Neuron (in vitro differentiated cells): Measurements from ENCODE around the gene CTR9.

Experiments
- H2AFZ ChIP-seq: one replicate; pipeline ENCODE4 v1.6.1; 2013; ENCODE audit warnings: low read depth, mild to moderate bottlenecking, inconsistent platforms, low read length, moderate library complexity
- H3K27me3 ChIP-seq: one replicate; pipeline ENCODE4 v1.6.1; 2013; ENCODE audit warnings: low read length; ENCODE audit not compliant: insufficient read depth
- H3K36me3 ChIP-seq: one replicate; pipeline ENCODE4 v1.6.1; 2013; ENCODE audit warnings: low read length; ENCODE audit not compliant: insufficient read depth
- H3K4me1 ChIP-seq: one replicate; pipeline ENCODE4 v1.6.1; 2013; ENCODE audit warnings: low read length; ENCODE audit not compliant: insufficient read depth
- H3K4me3 ChIP-seq: 2 replicates; pipeline ENCODE4 v1.5.1; 2013; ENCODE audit warnings: mild to moderate bottlenecking, low read length, moderate library complexity
- H3K9me3 ChIP-seq: one replicate; pipeline ENCODE4 v1.6.1; 2013; ENCODE audit warnings: low read length

CTR9 gene

DNA sequence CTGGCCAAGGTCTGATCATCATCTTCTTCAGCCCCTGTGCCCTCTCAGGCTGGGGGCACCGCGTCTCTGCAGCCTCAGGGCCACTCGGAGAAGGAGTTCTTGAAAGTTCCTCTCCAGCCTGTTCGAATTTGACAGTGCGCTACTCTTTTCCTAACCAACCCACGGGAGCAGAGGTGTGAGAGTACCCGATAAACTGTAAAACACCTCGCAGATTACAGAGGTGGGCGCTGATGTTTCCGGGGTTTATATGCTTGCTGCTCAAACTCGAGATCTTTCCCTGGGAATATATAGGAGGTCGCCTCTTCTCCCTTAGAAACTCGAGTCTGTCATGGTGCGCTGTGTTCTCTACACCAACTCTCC lies 515 bp downstream of the CTR9 start:
- Histone ChIP-seq H2AFZ (peak overlapping the region; percentile 77), H3K27me3 (no peaks in the 10 kb centered on the region), H3K4me1 (peaks cover 5% of the 10 kb centered on the region), H3K36me3 (peaks cover 23% of the 10 kb centered on the region), H3K9me3 (no peaks in the 10 kb centered on the region), H3K4me3 (peak overlapping the region; percentile 94)

DNA sequence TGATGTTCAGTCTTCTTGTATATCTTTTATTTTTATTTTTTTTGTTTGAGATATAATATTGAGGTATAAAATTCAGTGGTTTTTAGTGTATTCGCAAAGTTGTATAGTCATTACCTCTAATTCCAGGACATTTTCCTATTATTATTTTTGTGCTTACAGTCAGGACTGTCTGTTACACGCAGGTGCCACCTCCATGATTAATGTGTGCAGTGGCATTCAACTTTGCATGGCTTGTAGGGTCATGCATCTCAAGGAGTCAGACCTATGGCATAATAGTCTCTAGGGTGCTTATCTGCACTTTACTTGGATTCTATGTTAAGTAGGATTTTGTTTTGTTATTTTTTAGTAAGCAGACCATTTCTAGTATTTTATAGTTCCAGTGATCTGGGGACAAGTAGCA lies 1.0 kb downstream of the CTR9 start:
- Histone ChIP-seq H3K27me3 (no peaks in the 10 kb centered on the region), H3K4me3 (peak overlapping the region; percentile 94), H3K36me3 (peaks cover 28% of the 10 kb centered on the region), H2AFZ (no peak overlapping the region), H3K9me3 (no peaks in the 10 kb centered on the region), H3K4me1 (peaks cover 5% of the 10 kb centered on the region)

- H3K27me3 ChIP-seq: no peaks in the 10 kb centered on the region
- no peak overlapping the region for H2AFZ ChIP-seq
- peaks cover 5% of the 10 kb centered on the region for H3K4me1 ChIP-seq
- peak overlapping the region; percentile 94 for H3K4me3 ChIP-seq
- no peaks in the 10 kb centered on the region for H3K9me3 ChIP-seq
- peaks cover 32% of the 10 kb centered on the region for H3K36me3 ChIP-seq
Observed at GRCh38 chr11:10752486-10752885, 1.4 kb downstream of the CTR9 start.

GRCh38 chr11:10758957-10759356 lies 7.9 kb downstream of the CTR9 start:
- Histone ChIP-seq H3K27me3 (no peaks in the 10 kb centered on the region), H3K4me3 (no peak overlapping the region), H3K4me1 (no peaks in the 10 kb centered on the region), H3K36me3 (peaks cover 86% of the 10 kb centered on the region), H3K9me3 (no peaks in the 10 kb centered on the region), H2AFZ (no peak overlapping the region)

DNA sequence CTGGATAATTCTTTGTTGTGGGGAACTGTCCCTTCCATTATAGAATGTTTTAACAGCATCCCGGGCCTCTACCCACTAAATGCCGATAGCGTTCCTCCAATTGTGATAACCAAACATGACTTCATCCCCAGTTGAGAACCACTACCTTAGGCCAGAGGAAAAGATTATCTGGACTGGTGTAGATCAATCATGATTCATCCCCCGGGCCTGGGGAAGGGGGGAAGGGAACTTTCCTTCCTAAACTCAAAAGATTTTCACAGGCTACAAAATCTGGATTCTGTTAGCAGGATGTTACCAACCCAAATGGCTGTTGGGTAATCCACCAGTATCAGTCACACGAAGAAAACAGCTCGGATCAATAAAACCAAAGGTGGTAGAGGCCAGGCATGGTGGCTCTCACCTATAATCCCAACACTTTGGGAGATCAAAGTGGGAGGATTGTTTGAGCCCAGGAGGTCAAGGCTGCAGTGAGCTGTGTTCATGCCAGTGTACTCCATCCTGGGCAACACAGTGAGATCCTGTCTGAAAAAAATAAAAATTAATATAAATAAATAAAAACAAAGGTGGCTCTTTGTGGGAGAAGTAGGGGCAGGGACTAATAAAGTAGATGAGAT lies 10.1 kb downstream of the CTR9 start:
- H3K4me1 ChIP-seq: no peaks in the 10 kb centered on the region
- H3K9me3 ChIP-seq: no peaks in the 10 kb centered on the region
- H3K27me3 ChIP-seq: no peaks in the 10 kb centered on the region
- H2AFZ ChIP-seq: no peak overlapping the region
- no peak overlapping the region for H3K4me3 ChIP-seq
- H3K36me3 ChIP-seq: peaks cover 87% of the 10 kb centered on the region

- Histone ChIP-seq H3K36me3 (peaks cover 91% of the 10 kb centered on the region), H3K4me1 (no peaks in the 10 kb centered on the region)
Observed at GRCh38 chr11:10762185-10762584, 11.1 kb downstream of the CTR9 start.

DNA sequence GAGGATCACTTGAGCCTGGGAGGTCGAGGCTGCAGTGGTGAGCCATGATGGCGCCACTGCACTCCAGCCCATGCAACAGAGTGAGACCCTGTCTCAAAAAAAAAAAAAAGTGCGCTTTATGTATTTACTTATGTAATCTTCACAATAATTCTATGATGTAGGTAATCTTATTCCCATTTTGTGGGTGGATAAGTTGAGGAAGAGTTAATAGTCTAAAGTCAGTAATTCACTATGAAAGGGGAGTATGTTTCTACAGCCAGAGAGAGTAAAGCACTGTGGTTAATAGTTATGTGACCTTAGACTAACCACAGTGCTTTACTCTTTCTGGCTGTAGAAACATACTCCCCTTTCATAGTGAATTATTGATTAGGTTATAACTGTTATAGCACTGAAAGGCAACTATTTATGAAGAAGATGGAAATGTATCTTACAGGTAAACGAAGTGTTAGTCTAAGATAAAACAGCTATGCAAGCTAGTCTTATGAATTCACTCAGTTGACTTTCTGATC lies 11.9 kb downstream of the CTR9 start:
- no peaks in the 10 kb centered on the region for H3K4me1 ChIP-seq
- H3K4me3 ChIP-seq: no peak overlapping the region
- no peaks in the 10 kb centered on the region for H3K9me3 ChIP-seq
- no peak overlapping the region for H2AFZ ChIP-seq
- peaks cover 91% of the 10 kb centered on the region for H3K36me3 ChIP-seq
- H3K27me3 ChIP-seq: no peaks in the 10 kb centered on the region

More at GRCh38 chr11:10762185-10762584, 11.1 kb downstream of the CTR9 start:
- no peak overlapping the region for H2AFZ ChIP-seq
- no peaks in the 10 kb centered on the region for H3K9me3 ChIP-seq
- no peaks in the 10 kb centered on the region for H3K27me3 ChIP-seq
- no peak overlapping the region for H3K4me3 ChIP-seq

- Histone ChIP-seq H3K4me3 (no peak overlapping the region), H3K4me1 (no peaks in the 10 kb centered on the region)
Observed at GRCh38 chr11:10763766-10764165, 12.7 kb downstream of the CTR9 start.

DNA sequence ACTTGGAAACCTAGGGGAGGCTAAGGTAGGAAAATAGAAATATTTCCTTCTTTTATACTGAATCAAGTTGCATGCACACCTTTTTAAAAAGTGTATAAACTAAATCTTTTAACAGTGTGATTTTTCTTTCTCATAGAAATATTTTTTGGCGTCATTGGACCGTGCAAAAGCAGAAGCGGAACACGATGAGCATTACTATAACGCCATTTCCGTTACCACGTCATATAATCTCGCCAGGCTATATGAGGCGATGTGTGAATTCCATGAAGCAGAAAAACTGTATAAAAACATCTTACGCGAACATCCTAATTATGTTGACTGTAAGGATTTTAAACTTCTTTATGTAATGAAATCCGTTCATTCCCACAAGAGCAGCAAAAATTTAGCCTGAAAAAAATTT lies 13.4 kb downstream of the CTR9 start:
- Histone ChIP-seq H3K4me1 (no peaks in the 10 kb centered on the region), H3K4me3 (no peak overlapping the region), H3K9me3 (no peaks in the 10 kb centered on the region), H3K27me3 (no peaks in the 10 kb centered on the region), H3K36me3 (peaks cover 77% of the 10 kb centered on the region), H2AFZ (no peak overlapping the region)

More at GRCh38 chr11:10763766-10764165, 12.7 kb downstream of the CTR9 start:
- H2AFZ ChIP-seq: no peak overlapping the region
- peaks cover 84% of the 10 kb centered on the region for H3K36me3 ChIP-seq
- no peaks in the 10 kb centered on the region for H3K27me3 ChIP-seq
- no peaks in the 10 kb centered on the region for H3K9me3 ChIP-seq

GRCh38 chr11:10770626-10771254 lies 19.7 kb downstream of the CTR9 start:
- Histone ChIP-seq H2AFZ (no peak overlapping the region), H3K36me3 (peaks cover 77% of the 10 kb centered on the region), H3K27me3 (no peaks in the 10 kb centered on the region), H3K4me3 (no peak overlapping the region), H3K9me3 (no peaks in the 10 kb centered on the region), H3K4me1 (no peaks in the 10 kb centered on the region)

GRCh38 chr11:10771457-10771856 lies 20.4 kb downstream of the CTR9 start:
- Histone ChIP-seq H3K4me3 (no peak overlapping the region), H3K27me3 (no peaks in the 10 kb centered on the region), H3K36me3 (peaks cover 76% of the 10 kb centered on the region), H3K9me3 (no peaks in the 10 kb centered on the region), H2AFZ (no peak overlapping the region), H3K4me1 (no peaks in the 10 kb centered on the region)

GRCh38 chr11:10774811-10775210 lies 23.8 kb downstream of the CTR9 start:
- Histone ChIP-seq H3K9me3 (no peaks in the 10 kb centered on the region), H3K27me3 (no peaks in the 10 kb centered on the region), H2AFZ (no peak overlapping the region), H3K4me3 (no peak overlapping the region), H3K36me3 (peaks cover 92% of the 10 kb centered on the region), H3K4me1 (no peaks in the 10 kb centered on the region)

GRCh38 chr11:10777393-10777793 lies 26.3 kb downstream of the CTR9 start:
- no peak overlapping the region for H2AFZ ChIP-seq
- H3K27me3 ChIP-seq: no peaks in the 10 kb centered on the region
- no peak overlapping the region for H3K4me3 ChIP-seq
- no peaks in the 10 kb centered on the region for H3K9me3 ChIP-seq
- H3K36me3 ChIP-seq: peaks cover 74% of the 10 kb centered on the region
- no peaks in the 10 kb centered on the region for H3K4me1 ChIP-seq
